Tibial nerve (tissue), 4 donors: Measurements from ENCODE around the gene LMX1B. TPM values are rescaled to one million over a fixed set of nuclear protein-coding genes. Genes with fewer than 3 reads are reported as not detected.

Experiments used
- DNase-seq, 2 donors: peaks; one replicate each; pipeline ENCODE4 v3.0.0-alpha.2; 2019; ENCODE audit warnings: low spot score in 2 of 2
- H3K27ac ChIP-seq, 4 donors: fragments of 200-600 bp; sonication (generic) in 3 of 4; one replicate each; pipeline ENCODE4 v1.5.1; 2017 to 2019; ENCODE audit warnings: mild to moderate bottlenecking in 1 of 4
- H3K27me3 ChIP-seq, 2 donors: fragments of 200-600 bp; sonication (generic) in 1 of 2; one replicate each; pipeline versions ENCODE4 v1.5.1 to v1.6.0; 2017 to 2019
- H3K36me3 ChIP-seq, 3 donors: fragments of 200-600 bp; sonication (generic); one replicate each; pipeline ENCODE4 v1.5.1; 2018 to 2019
- H3K4me1 ChIP-seq, 4 donors: fragments of 200-600 bp; sonication (generic) in 3 of 4; one replicate each; pipeline ENCODE4 v1.5.1; 2017 to 2019
- H3K4me3 ChIP-seq, 4 donors: fragments of 200-600 bp; sonication (generic) in 3 of 4; one replicate each; pipeline ENCODE4 v1.5.1; 2017 to 2019; ENCODE audit warnings: mild to moderate bottlenecking in 1 of 4, moderate library complexity in 1 of 4
- H3K9me3 ChIP-seq, 4 donors: fragments of 200-600 bp; sonication (generic) in 3 of 4; one replicate each; pipeline ENCODE4 v1.5.1; 2017 to 2019
- CTCF ChIP-seq, 5 experiments: fragments of 200-600 bp in 3 of 5; fragments of 450-650 bp in 2 of 5; sonication (generic) in 3 of 5; IDR thresholded peaks; one replicate each; pipeline ENCODE4 v1.5.1; 2016 to 2019; ENCODE audit warnings: antibody characterized with exemption in 5 of 5, mild to moderate bottlenecking in 3 of 5, moderate library complexity in 2 of 5
- EP300 ChIP-seq, 2 donors: sonication (generic); formaldehyde crosslinking; IDR thresholded peaks; one replicate each; pipeline ENCODE4 v1.6.1; 2017; ENCODE audit warnings: antibody characterized with exemption in 2 of 2, mild to moderate bottlenecking in 1 of 2
- POLR2A ChIP-seq, 2 donors: fragments of 450-650 bp; IDR thresholded peaks; one replicate each; pipeline ENCODE4 v1.6.1; 2017; ENCODE audit warnings: antibody characterized with exemption in 2 of 2, mild to moderate bottlenecking in 2 of 2, moderate library complexity in 2 of 2
- WGBS, 2 donors: methylation state at CpG; one replicate each; pipeline ENCODE4 v1.1.5; 2018; 5-methylcytosine and 5-hydroxymethylcytosine counted together
- total RNA-seq, 4 donors: library from RNA; depleted of rRNA; stranded (reverse); fragments of >200 nt; gene quantifications; one replicate each; pipeline ENCODE4 v1.1.0, GENCODE V29; 2016

Gene LMX1B
- total RNA-seq, 4 donors from 2014 or later: 0.60 to 1.5 (median 0.78) TPM; not detected in 1

GRCh38 chr9:126738553-126738952, 124.8 kb downstream of the LMX1B start:
- Histone ChIP-seq H3K4me1 (no peaks in the 10 kb centered on the region), H3K4me3 (no peak overlapping the region), H3K27me3 (peaks cover 0 to 7% of the 10 kb centered on the region in 2 donors), H3K27ac (no peak overlapping the region), H3K9me3 (peaks cover 0 to 28% (median 0%) of the 10 kb centered on the region in 4 donors), H3K36me3 (no peaks in the 10 kb centered on the region)
- no peak for DNase-seq
- 65 to 70% methylated on average over 1 of the region's 1 CpG for WGBS, 2 donors
- no peak for TF ChIP-seq CTCF (IDR thresholded peaks at IDR 0.05)
- no peak for TF ChIP-seq EP300 (IDR thresholded peaks at IDR 0.05)
- no peak for TF ChIP-seq POLR2A (IDR thresholded peaks at IDR 0.05)

- peaks cover 0 to 7% (median 0%) of the 10 kb centered on the region in 4 donors for H3K9me3 ChIP-seq
- H3K4me3 ChIP-seq: no peak overlapping the region
- TF ChIP-seq CTCF (IDR thresholded peaks at IDR 0.05) (no peak), EP300 (IDR thresholded peaks at IDR 0.05) (no peak)
- no peaks in the 10 kb centered on the region for H3K4me1 ChIP-seq
- peaks cover 0 to 22% of the 10 kb centered on the region in 2 donors for H3K27me3 ChIP-seq
- H3K36me3 ChIP-seq: no peaks in the 10 kb centered on the region
- 67 to 70% methylated on average over 5 of the region's 5 CpGs for WGBS, 2 donors
- DNase-seq: no peak
- H3K27ac ChIP-seq: no peak overlapping the region
Measured at GRCh38 chr9:126743041-126743440, 129.3 kb downstream of the LMX1B start.

- WGBS, 2 donors: 29 to 35% methylated on average over 10 of the region's 10 CpGs
- H3K27me3 ChIP-seq: peaks cover 0 to 21% of the 10 kb centered on the region in 2 donors
- H3K36me3 ChIP-seq: no peaks in the 10 kb centered on the region
- TF ChIP-seq CTCF (IDR thresholded peaks at IDR 0.05): no peak
- TF ChIP-seq EP300 (IDR thresholded peaks at IDR 0.05): no peak
- no peak for TF ChIP-seq POLR2A (IDR thresholded peaks at IDR 0.05)
- no peaks in the 10 kb centered on the region for H3K4me1 ChIP-seq
- H3K27ac ChIP-seq: no peak overlapping the region
- H3K9me3 ChIP-seq: peaks cover 0 to 6% (median 0%) of the 10 kb centered on the region in 4 donors
- DNase-seq: no peak
- no peak overlapping the region for H3K4me3 ChIP-seq
Measured at GRCh38 chr9:126745574-126746411, 132.1 kb downstream of the LMX1B start.

Other genes with a start within 250 kb of the LMX1B start
- 10 to 100 TPM in 2 of 4 donors, 1 to 10 TPM in 2; 6.0 to 10.4 (median 9.4) TPM for gene ZBTB43, start 191.1 kb downstream of the LMX1B start, total RNA-seq
- gene ZBTB34, start 246.7 kb downstream of the LMX1B start, total RNA-seq: 10 to 100 TPM; 10.8 to 14.0 (median 11.7) TPM